Spinal cord (tissue), 10 donors: ENCODE data around the gene BANP. TPM values are rescaled to one million over a fixed set of nuclear protein-coding genes. Genes with fewer than 3 reads are reported as not detected.
"Not testable (repeated sequence)": the region's sequence is repeated elsewhere in the genome, so short reads cannot be mapped to it uniquely, and the experiment has no call there.

Experiments
- DNase-seq, 6 donors: peaks; one replicate each; pipeline versions ENCODE4 v3.0.0 to v3.0.0-alpha.2; 2013 to 2015; ENCODE audit warnings: low spot score in 6 of 6, low read depth in 4 of 6
- H3K27ac ChIP-seq: one replicate; pipeline ENCODE4 v1.5.1; 2013; ENCODE audit warnings: low read depth, low read length, control low read depth
- H3K27me3 ChIP-seq: one replicate; pipeline ENCODE4 v1.6.1; 2013; ENCODE audit warnings: low read length; ENCODE audit not compliant: control insufficient read depth, insufficient read depth
- H3K36me3 ChIP-seq: one replicate; pipeline ENCODE4 v1.6.1; 2013; ENCODE audit warnings: low read length; ENCODE audit not compliant: control insufficient read depth, insufficient read depth
- H3K4me1 ChIP-seq: one replicate; pipeline ENCODE4 v1.6.1; 2013; ENCODE audit warnings: low read length; ENCODE audit not compliant: control insufficient read depth, insufficient read depth
- H3K4me3 ChIP-seq: one replicate; pipeline ENCODE4 v1.5.1; 2013; ENCODE audit warnings: low read depth, low read length, control low read depth
- H3K9me3 ChIP-seq: one replicate; pipeline ENCODE4 v1.6.1; 2013; ENCODE audit warnings: low read length; ENCODE audit not compliant: control insufficient read depth, insufficient read depth
- WGBS: methylation state at CpG from one replicate; pipeline ENCODE4 v1.1.5; 2013; ENCODE audit warnings: missing lambda C conversion rate; ENCODE audit not compliant: insufficient coverage; 5-methylcytosine and 5-hydroxymethylcytosine counted together
- polyA plus RNA-seq, 2 donors: library from polyadenylated mRNA; unstranded; fragments of 120-200 nt; gene quantifications; one replicate each; pipeline ENCODE4 v1.2.1, GENCODE V29; 2013; ENCODE audit not compliant: insufficient read length in 2 of 2
- total RNA-seq, 2 donors: library from RNA; depleted of rRNA in 1 of 2; stranded (reverse); fragments of 120-200 nt in 1 of 2; fragments of >200 nt in 1 of 2; gene quantifications; one replicate each; pipeline versions ENCODE4 v1.2.3 to v1.2.4, GENCODE V29; 2013 to 2014
- donor health status: healthy.

Gene BANP
- total and polyA plus RNA-seq, 4 donors = 17.2 to 27.0 (median 20.7) TPM

GRCh38 chr16:88030498-88030897 is 79.3 kb downstream of the BANP start:
- 87% methylated on average over 8 of the region's 8 CpGs for WGBS
- DNase-seq = no peak
- H3K4me1 ChIP-seq = no peaks in the 10 kb centered on the region
- H3K27ac ChIP-seq = no peak overlapping the region
- no peaks in the 10 kb centered on the region for H3K9me3 ChIP-seq
- H3K27me3 ChIP-seq = no peaks in the 10 kb centered on the region
- H3K4me3 ChIP-seq = no peak overlapping the region
- H3K36me3 ChIP-seq = peaks cover 28% of the 10 kb centered on the region

- not testable (repeated sequence) for DNase-seq
- 94% methylated on average over 5 of the region's 9 CpGs for WGBS
Observed at GRCh38 chr16:88030961-88031360, 79.7 kb downstream of the BANP start.

GRCh38 chr16:88033003-88033740 is 81.9 kb downstream of the BANP start:
- not testable (repeated sequence) for H3K4me1 ChIP-seq, DNase-seq, H3K9me3 ChIP-seq, H3K4me3 ChIP-seq, H3K27ac ChIP-seq, H3K27me3 ChIP-seq
- peaks cover 34% of the 10 kb centered on the region for H3K36me3 ChIP-seq
- 95% methylated on average over 16 of the region's 30 CpGs for WGBS

More at GRCh38 chr16:88030961-88031360, 79.7 kb downstream of the BANP start:
- H3K4me1 ChIP-seq, H3K27ac ChIP-seq, H3K27me3 ChIP-seq, H3K9me3 ChIP-seq, H3K4me3 ChIP-seq: not testable (repeated sequence)
- H3K36me3 ChIP-seq = peaks cover 33% of the 10 kb centered on the region

GRCh38 chr16:88034770-88035169 is 83.5 kb downstream of the BANP start:
- H3K36me3 ChIP-seq = peaks cover 42% of the 10 kb centered on the region
- WGBS = 98% methylated on average over 5 of the region's 7 CpGs
- H3K4me3 ChIP-seq = no peak overlapping the region
- no peaks in the 10 kb centered on the region for H3K4me1 ChIP-seq
- H3K27ac ChIP-seq = no peak overlapping the region
- no peaks in the 10 kb centered on the region for H3K27me3 ChIP-seq
- no peak for DNase-seq
- no peaks in the 10 kb centered on the region for H3K9me3 ChIP-seq

- no peak overlapping the region for H3K4me3 ChIP-seq
- no peak for DNase-seq
- H3K27ac ChIP-seq = no peak overlapping the region
- H3K9me3 ChIP-seq = no peaks in the 10 kb centered on the region
- no peaks in the 10 kb centered on the region for H3K27me3 ChIP-seq
- peaks cover 43% of the 10 kb centered on the region for H3K36me3 ChIP-seq
- 93% methylated on average over 14 of the region's 14 CpGs for WGBS
- H3K4me1 ChIP-seq = no peaks in the 10 kb centered on the region
Observed at GRCh38 chr16:88035292-88035691, 84.1 kb downstream of the BANP start.

GRCh38 chr16:88035884-88036639 is 84.8 kb downstream of the BANP start:
- H3K4me3 ChIP-seq, H3K9me3 ChIP-seq, H3K4me1 ChIP-seq, H3K27me3 ChIP-seq, DNase-seq, H3K27ac ChIP-seq: not testable (repeated sequence)
- WGBS = 83% methylated on average over 26 of the region's 30 CpGs
- H3K36me3 ChIP-seq = peaks cover 48% of the 10 kb centered on the region

GRCh38 chr16:88036640-88036996 is 85.4 kb downstream of the BANP start:
- H3K4me3 ChIP-seq, H3K9me3 ChIP-seq, H3K4me1 ChIP-seq, H3K27ac ChIP-seq, H3K27me3 ChIP-seq, DNase-seq: not testable (repeated sequence)
- 97% methylated on average over 10 of the region's 10 CpGs for WGBS
- peaks cover 50% of the 10 kb centered on the region for H3K36me3 ChIP-seq

GRCh38 chr16:88037359-88037758 is 86.1 kb downstream of the BANP start:
- not testable (repeated sequence) for DNase-seq, H3K27ac ChIP-seq, H3K27me3 ChIP-seq, H3K4me1 ChIP-seq, H3K9me3 ChIP-seq, H3K4me3 ChIP-seq
- peaks cover 57% of the 10 kb centered on the region for H3K36me3 ChIP-seq
- WGBS = no CpG with 5 or more reads among the region's 10 CpGs

GRCh38 chr16:88037876-88038525 is 86.8 kb downstream of the BANP start:
- WGBS = 96% methylated on average over 11 of the region's 28 CpGs
- not testable (repeated sequence) for DNase-seq, H3K27ac ChIP-seq, H3K4me3 ChIP-seq, H3K9me3 ChIP-seq, H3K4me1 ChIP-seq, H3K27me3 ChIP-seq
- peaks cover 54% of the 10 kb centered on the region for H3K36me3 ChIP-seq
